Stomach smooth muscle (tissue), 2 donors: ENCODE measurements around the gene ANKDD1A.

Experiments used
- H3K27ac ChIP-seq: one replicate; pipeline ENCODE4 v1.7.0; 2013; ENCODE audit warnings: mild to moderate bottlenecking, low read length, inconsistent platforms
- H3K27me3 ChIP-seq, 2 donors: one replicate each; pipeline ENCODE4 v1.7.0; 2013; ENCODE audit warnings: low read length in 2 of 2; ENCODE audit not compliant: insufficient read depth in 2 of 2, control insufficient read depth in 1 of 2
- H3K36me3 ChIP-seq, 2 donors: one replicate each; pipeline ENCODE4 v1.7.0; 2013; ENCODE audit warnings: low read length in 2 of 2; ENCODE audit not compliant: control insufficient read depth in 2 of 2, insufficient read depth in 2 of 2
- H3K4me1 ChIP-seq: one replicate; pipeline ENCODE4 v1.7.0; 2013; ENCODE audit warnings: low read length; ENCODE audit not compliant: control insufficient read depth, insufficient read depth
- H3K4me3 ChIP-seq, 2 donors: one replicate each; pipeline ENCODE4 v1.7.0; 2013; ENCODE audit warnings: low read length in 2 of 2
- H3K9ac ChIP-seq, 2 donors: one replicate each; pipeline ENCODE4 v1.7.0; 2013; ENCODE audit warnings: low read length in 2 of 2, mild to moderate bottlenecking in 1 of 2
- H3K9me3 ChIP-seq, 2 donors: one replicate each; pipeline ENCODE4 v1.7.0; 2013; ENCODE audit warnings: low read length in 2 of 2; ENCODE audit not compliant: control insufficient read depth in 2 of 2
- donor health status: healthy.
- donor health status: Pancreatic carcinoma.

The ANKDD1A gene

GRCh38 chr15:64911311-64912186, at the start of gene ANKDD1A:
Gene ANKDD1A, plus strand, starts transcription at chr15:64911902. Its CDS starts 29 bp downstream, at chr15:64911931.
- no peaks in the 10 kb centered on the region for H3K9me3 ChIP-seq

DNA sequence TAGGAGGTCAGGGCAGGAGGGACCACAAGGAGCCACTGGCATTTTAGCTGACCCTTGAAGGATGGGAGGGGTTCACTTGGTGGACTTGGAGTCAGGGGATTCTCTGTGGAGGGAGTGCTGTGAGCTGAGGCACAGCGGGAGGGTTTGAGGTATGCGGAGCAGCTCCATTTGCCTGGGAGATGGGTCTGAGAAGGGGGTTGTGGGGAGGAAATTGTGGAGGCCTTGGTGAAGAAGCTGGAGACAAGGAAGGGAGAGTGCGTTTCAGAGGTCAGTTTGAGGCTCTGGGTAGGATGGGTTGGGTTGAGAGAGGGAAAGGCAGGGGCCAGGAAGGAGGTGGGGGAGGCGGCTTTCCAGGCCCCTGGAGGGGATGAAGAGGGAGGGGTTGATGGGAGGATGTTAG, 49.7 kb upstream of the ANKDD1A start:
- Histone ChIP-seq H3K27ac (no peak overlapping the region), H3K36me3 (peaks cover 26 to 47% of the 10 kb centered on the region in 2 donors), H3K4me1 (peaks cover 46% of the 10 kb centered on the region)

More at GRCh38 chr15:64911311-64912186, at the start of gene ANKDD1A:
- Histone ChIP-seq H3K36me3 (no peaks in the 10 kb centered on the region), H3K4me3 (peak within 1 kb of the TSS; percentile 77 to 82), H3K4me1 (peaks cover 11% of the 10 kb centered on the region), H3K27ac (no peak within 1 kb of the TSS), H3K27me3 (no peaks in the 10 kb centered on the region), H3K9ac (peak within 1 kb of the TSS; percentile 35 to 58)

GRCh38 chr15:64862408-64862807, 49.3 kb upstream of the ANKDD1A start:
- no peak overlapping the region for H3K4me3 ChIP-seq
- H3K9ac ChIP-seq: no peak overlapping the region
- H3K36me3 ChIP-seq: peaks cover 26 to 51% of the 10 kb centered on the region in 2 donors
- H3K9me3 ChIP-seq: no peaks in the 10 kb centered on the region
- no peaks in the 10 kb centered on the region for H3K27me3 ChIP-seq
- H3K27ac ChIP-seq: no peak overlapping the region
- peaks cover 44% of the 10 kb centered on the region for H3K4me1 ChIP-seq

More for the DNA sequence above, 49.7 kb upstream of the ANKDD1A start:
- no peaks in the 10 kb centered on the region for H3K9me3 ChIP-seq
- no peaks in the 10 kb centered on the region for H3K27me3 ChIP-seq
- no peak overlapping the region for H3K4me3 ChIP-seq
- H3K9ac ChIP-seq: no peak overlapping the region

DNA sequence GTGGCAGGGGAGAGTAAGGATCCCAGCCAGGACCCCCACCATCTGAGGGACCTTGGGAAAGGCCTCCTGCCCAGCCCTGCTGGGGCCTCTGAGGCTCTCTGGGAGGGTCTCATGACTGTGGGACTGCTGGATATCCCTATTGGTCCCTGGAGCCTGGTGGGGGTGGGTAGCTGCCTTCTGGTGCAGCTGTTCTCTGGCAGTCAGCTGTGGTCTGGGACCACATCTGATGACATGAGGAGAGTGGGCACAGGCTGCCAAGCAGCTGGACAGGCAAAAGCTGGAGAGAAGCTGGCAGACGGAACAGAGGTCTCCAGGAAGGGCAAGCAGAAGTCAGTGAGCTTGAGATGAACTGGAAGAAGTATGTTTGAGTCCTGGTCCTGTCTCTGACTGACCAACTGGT, 47.6 kb upstream of the ANKDD1A start:
- Histone ChIP-seq H3K4me3 (no peak overlapping the region), H3K4me1 (peaks cover 32% of the 10 kb centered on the region), H3K27ac (no peak overlapping the region), H3K9ac (no peak overlapping the region), H3K9me3 (no peaks in the 10 kb centered on the region), H3K27me3 (no peaks in the 10 kb centered on the region), H3K36me3 (peaks cover 26 to 49% of the 10 kb centered on the region in 2 donors)

DNA sequence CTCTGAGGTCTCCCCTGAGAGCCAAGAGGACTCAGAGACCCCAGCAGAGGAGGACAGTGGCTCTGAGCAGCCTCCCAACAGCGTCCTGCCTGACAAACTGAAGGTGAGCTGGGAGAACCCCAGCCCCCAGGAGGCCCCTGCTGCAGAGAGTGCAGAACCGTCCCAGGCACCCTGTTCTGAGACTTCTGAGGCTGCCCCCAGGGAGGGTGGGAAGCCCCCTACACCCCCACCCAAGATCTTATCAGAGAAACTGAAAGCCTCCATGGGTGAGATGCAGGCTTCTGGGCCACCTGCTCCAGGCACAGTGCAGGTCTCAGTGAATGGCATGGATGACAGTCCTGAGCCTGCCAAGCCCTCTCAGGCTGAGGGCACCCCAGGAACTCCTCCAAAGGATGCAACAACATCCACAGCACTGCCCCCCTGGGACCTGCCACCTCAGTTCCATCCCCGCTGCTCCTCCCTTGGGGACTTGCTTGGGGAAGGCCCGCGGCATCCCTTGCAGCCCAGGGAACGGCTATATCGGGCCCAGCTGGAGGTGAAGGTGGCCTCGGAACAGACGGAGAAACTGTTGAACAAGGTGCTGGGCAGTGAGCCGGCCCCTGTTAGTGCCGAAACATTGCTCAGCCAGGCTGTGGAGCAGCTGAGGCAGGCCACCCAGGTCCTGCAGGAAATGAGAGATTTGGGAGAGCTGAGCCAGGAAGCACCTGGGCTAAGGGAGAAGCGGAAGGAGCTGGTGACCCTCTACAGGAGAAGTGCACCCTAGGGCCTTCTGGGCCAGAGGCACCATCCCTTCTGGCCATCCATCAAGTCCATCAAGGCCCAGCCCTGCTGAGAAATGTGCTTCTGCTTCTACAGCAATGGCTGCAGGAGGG, 46.3 kb upstream of the ANKDD1A start:
- H3K36me3 ChIP-seq: peaks cover 18 to 42% of the 10 kb centered on the region in 2 donors
- no peak overlapping the region for H3K4me3 ChIP-seq

DNA sequence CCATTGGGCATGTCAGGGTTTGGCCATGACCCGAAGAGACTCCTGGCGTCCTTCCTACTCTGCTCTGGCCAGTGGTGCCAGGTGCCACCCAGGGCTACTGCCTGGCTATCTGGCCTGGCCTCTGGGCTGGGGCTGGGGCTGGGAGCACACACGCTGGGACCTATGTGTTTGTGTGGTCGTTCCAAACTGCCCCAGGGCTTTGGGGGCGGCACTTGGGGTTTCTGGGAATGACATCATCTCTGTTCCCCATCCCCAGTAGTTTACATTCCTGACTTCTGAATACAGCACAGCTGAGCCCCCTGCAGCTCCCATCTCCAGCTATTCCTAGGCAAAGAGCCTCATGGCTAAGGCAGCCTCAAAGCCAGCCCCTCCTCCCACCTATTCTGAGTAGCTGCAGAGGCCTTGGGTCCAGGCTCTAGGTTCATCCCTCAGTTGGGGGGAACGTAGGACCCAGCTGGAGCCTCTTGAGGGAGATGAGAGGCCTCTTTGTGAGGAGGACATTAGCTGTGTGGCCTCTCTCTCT, 45.6 kb upstream of the ANKDD1A start:
- H3K4me1 ChIP-seq: peaks cover 18% of the 10 kb centered on the region
- H3K4me3 ChIP-seq: no peak overlapping the region
- H3K9me3 ChIP-seq: no peaks in the 10 kb centered on the region
- H3K36me3 ChIP-seq: peaks cover 12 to 36% of the 10 kb centered on the region in 2 donors
- peak overlapping the region in 1 of 2 donors; percentile 13 for H3K9ac ChIP-seq
- no peak overlapping the region for H3K27ac ChIP-seq
- no peaks in the 10 kb centered on the region for H3K27me3 ChIP-seq

More for the DNA sequence above, 46.3 kb upstream of the ANKDD1A start:
- H3K27me3 ChIP-seq: no peaks in the 10 kb centered on the region
- H3K9me3 ChIP-seq: no peaks in the 10 kb centered on the region
- peaks cover 21% of the 10 kb centered on the region for H3K4me1 ChIP-seq
- no peak overlapping the region for H3K27ac ChIP-seq
- H3K9ac ChIP-seq: no peak overlapping the region

DNA sequence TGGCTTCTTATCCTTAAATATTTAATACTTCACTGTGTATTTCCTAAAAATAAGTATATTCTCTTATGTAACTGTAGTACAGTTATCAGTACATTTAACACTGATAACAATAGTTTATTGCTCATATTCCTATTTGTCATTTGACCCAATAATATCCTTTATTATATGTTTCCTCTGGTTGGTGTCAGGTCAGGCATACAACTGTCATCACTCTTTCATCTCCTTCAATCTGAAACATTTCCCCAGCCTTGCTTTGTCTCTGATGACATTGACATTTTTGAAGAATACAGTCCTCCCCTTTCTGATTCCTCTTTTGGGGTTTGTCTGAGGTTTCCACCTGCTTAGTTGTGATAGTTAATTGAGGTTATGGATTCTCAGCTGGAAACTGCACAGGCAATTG, 42.2 kb upstream of the ANKDD1A start:
- Histone ChIP-seq H3K27ac (no peak overlapping the region), H3K9me3 (no peaks in the 10 kb centered on the region), H3K27me3 (no peaks in the 10 kb centered on the region), H3K9ac (no peak overlapping the region), H3K36me3 (peaks cover 5 to 24% of the 10 kb centered on the region in 2 donors), H3K4me1 (peaks cover 26% of the 10 kb centered on the region), H3K4me3 (no peak overlapping the region)

DNA sequence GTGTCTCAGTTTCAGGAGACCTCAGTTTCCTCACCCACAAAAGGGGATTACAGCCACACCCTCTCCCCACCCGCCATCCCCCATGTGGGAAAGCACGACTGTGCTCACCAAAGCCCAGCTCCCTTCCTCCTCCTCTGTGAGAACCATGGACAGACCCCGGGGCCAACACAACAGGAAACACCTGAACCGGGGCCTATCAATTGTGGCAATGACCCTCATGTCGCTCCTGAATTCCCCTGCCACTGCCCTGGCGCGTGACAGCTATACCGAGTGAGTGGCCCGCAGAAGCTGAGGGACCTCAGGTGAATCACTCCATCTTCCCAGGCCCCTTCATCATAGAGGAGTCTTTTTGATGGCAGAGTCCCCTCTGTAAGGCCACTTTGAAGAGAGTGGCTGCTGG, 41.3 kb upstream of the ANKDD1A start:
- Histone ChIP-seq H3K27me3 (no peaks in the 10 kb centered on the region), H3K36me3 (peaks cover 0 to 18% of the 10 kb centered on the region in 2 donors), H3K4me1 (peaks cover 26% of the 10 kb centered on the region), H3K9me3 (no peaks in the 10 kb centered on the region), H3K27ac (no peak overlapping the region), H3K9ac (no peak overlapping the region), H3K4me3 (no peak overlapping the region)

GRCh38 chr15:64875641-64876223, 36.0 kb upstream of the ANKDD1A start:
- Histone ChIP-seq H3K27me3 (no peaks in the 10 kb centered on the region), H3K36me3 (no peaks in the 10 kb centered on the region), H3K27ac (no peak overlapping the region), H3K4me3 (no peak overlapping the region), H3K4me1 (peaks cover 14% of the 10 kb centered on the region), H3K9ac (no peak overlapping the region), H3K9me3 (no peaks in the 10 kb centered on the region)

DNA sequence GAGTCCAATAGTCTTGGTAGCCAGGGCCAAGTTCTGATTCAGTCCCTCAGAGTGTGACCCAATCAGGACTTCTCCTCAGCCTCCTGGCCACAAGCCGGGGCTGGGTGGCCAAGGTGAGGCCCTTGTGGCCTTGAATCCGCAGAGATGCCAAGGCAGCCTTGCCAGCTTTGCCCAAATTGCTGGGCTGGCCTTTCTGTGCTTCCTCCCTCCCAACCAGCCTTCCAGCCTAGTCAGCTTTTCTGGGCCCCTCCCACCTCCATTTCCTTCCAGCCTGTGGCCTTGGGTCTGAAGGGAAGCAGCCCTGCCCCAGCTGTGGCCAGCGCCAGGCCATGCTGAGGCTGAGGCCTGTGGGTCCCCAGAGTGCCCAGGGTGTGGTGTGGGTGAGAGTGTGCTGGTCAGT, 34.3 kb upstream of the ANKDD1A start:
- peak overlapping the region; percentile 24 for H3K27ac ChIP-seq
- H3K27me3 ChIP-seq: no peaks in the 10 kb centered on the region
- peaks cover 15% of the 10 kb centered on the region for H3K4me1 ChIP-seq
- H3K9ac ChIP-seq: no peak overlapping the region
- H3K4me3 ChIP-seq: no peak overlapping the region
- H3K36me3 ChIP-seq: no peaks in the 10 kb centered on the region
- H3K9me3 ChIP-seq: no peaks in the 10 kb centered on the region
